Endothelial cell of umbilical vein (primary cell): ENCODE measurements around the gene TBATA.

ENCODE experiments used
- CTCF ChIP-seq, 2 donors: IDR thresholded peaks; 1 replicate in 1 of 2; 2 replicates in 1 of 2; pipeline ENCODE4 v1.5.1; 2011; ENCODE audit warnings: low read length in 2 of 2, mild to moderate bottlenecking in 2 of 2, moderate library complexity in 2 of 2, control low read depth in 1 of 2, inconsistent platforms in 1 of 2, low read depth in 1 of 2; ENCODE audit not compliant: insufficient read depth in 1 of 2; ENCODE audit errors: extremely low read depth in 1 of 2
- EZH2 ChIP-seq: IDR thresholded peaks from 2 replicates; pipeline ENCODE4 v1.6.1; 2012; ENCODE audit warnings: borderline replicate concordance, low read depth, mild to moderate bottlenecking, moderate library complexity, low read length, inconsistent platforms; ENCODE audit not compliant: severe bottlenecking
- FOS ChIP-seq: IDR thresholded peaks from 2 replicates; pipeline ENCODE4 v1.6.1; 2011; ENCODE audit warnings: mild to moderate bottlenecking, low read length, moderate library complexity, borderline replicate concordance; ENCODE audit not compliant: insufficient read depth
- GATA2 ChIP-seq: IDR thresholded peaks from 2 replicates; pipeline ENCODE4 v1.7.0; 2011; ENCODE audit warnings: low read depth, mild to moderate bottlenecking, moderate library complexity, mixed read lengths, low read length; ENCODE audit not compliant: insufficient read length, insufficient read depth
- MAX ChIP-seq: IDR thresholded peaks from 2 replicates; pipeline ENCODE4 v1.6.1; 2011; ENCODE audit not compliant: insufficient read depth, insufficient read length
- MYC ChIP-seq: IDR thresholded peaks from one replicate; pipeline ENCODE4 v1.6.1; 2011; ENCODE audit warnings: mild to moderate bottlenecking, low read depth, low read length
- POLR2A ChIP-seq: IDR thresholded peaks from 2 replicates; pipeline ENCODE4 v1.6.1; 2012; ENCODE audit warnings: low read depth, mild to moderate bottlenecking, control low read depth, low read length
- POLR2AphosphoS5 ChIP-seq: IDR thresholded peaks from 2 replicates; pipeline ENCODE4 v1.6.1; 2012; ENCODE audit warnings: low read depth, mild to moderate bottlenecking, control low read depth, low read length, moderate library complexity; ENCODE audit not compliant: insufficient read depth

GRCh38 chr10:70753026-70753663 is 32.0 kb downstream of the TBATA start:
- TF ChIP-seq EZH2 (no peak), GATA2 (no peak), CTCF (IDR thresholded peaks at IDR 0.05; ENCODE audit: extremely low read depth in 1 of 2, insufficient read depth in 1 of 2, low read depth in 1 of 2, low read length in 2 of 2) (no peak), POLR2AphosphoS5 (no peak), POLR2A (no peak), MYC (no peak), FOS (no peak), MAX (no peak)
